H1 (cell line): ENCODE results near the gene SLC35B4.

ENCODE experiments used
- EP300 ChIP-seq, 2 experiments: IDR thresholded peaks; 1 replicate in 1 of 2; 2 replicates in 1 of 2; pipeline ENCODE4 v1.6.1; 2011 to 2012; ENCODE audit warnings: low read depth in 2 of 2, low read length in 2 of 2, mild to moderate bottlenecking in 2 of 2, borderline replicate concordance in 1 of 2, inconsistent platforms in 1 of 2, moderate library complexity in 1 of 2
- EZH2 ChIP-seq: fragments of 200-600 bp; sonication (generic); IDR thresholded peaks from 2 replicates; pipeline ENCODE4 v1.7.1; 2012; ENCODE audit warnings: low read depth, mild to moderate bottlenecking, moderate library complexity, low read length, inconsistent platforms; ENCODE audit not compliant: severe bottlenecking
- GTF2F1 ChIP-seq: IDR thresholded peaks from 2 replicates; pipeline ENCODE4 v1.6.1; 2012; ENCODE audit warnings: low read depth, low read length, improper control_type of control experiment, borderline replicate concordance
- HDAC2 ChIP-seq, 2 experiments: fragments of 300-600 bp in 1 of 2; sonication (generic) in 1 of 2; IDR thresholded peaks; 2 replicates each; pipeline ENCODE4 v1.6.1; 2011 to 2012; ENCODE audit warnings: low read depth in 2 of 2, low read length in 2 of 2, mild to moderate bottlenecking in 2 of 2, moderate library complexity in 2 of 2, borderline replicate concordance in 1 of 2, inconsistent platforms in 1 of 2
- JUND ChIP-seq: IDR thresholded peaks from 2 replicates; pipeline ENCODE4 v1.6.1; 2011; ENCODE audit warnings: mild to moderate bottlenecking, improper control_type of control experiment, low read length
- TF ChIP-seq, protein P1 (sequence below), 3 experiments: IDR thresholded peaks; 1 replicate in 2 of 3; 2 replicates in 1 of 3; pipeline versions ENCODE4 v1.5.1 to v1.6.1; 2011; ENCODE audit warnings: low read length in 3 of 3, mild to moderate bottlenecking in 3 of 3, inconsistent platforms in 2 of 3, low read depth in 1 of 3, moderate library complexity in 1 of 3; ENCODE audit not compliant: insufficient read depth in 1 of 3; ENCODE audit errors: control extremely low read depth in 1 of 3

DNA sequence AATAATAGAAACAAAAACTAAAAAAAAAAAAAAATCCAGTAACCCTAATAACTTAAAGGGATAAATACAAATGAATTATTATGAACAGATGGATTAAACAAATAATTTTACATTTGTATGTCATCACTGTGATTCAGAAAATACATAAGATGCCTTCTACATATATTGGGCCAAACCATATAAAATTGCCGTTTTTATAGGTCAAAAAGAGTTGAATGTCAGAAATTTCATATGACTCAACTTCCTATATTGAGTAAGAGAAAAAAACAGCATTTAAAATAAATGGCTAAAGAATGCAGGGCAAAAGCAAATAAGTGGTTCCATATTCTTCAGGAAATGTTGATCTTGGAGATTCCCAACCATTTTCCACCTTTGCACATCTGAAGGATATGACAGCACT, 9.4 kb downstream of the SLC35B4 start:
- no peak for TF ChIP-seq JUND
- TF ChIP-seq, protein P1, sequence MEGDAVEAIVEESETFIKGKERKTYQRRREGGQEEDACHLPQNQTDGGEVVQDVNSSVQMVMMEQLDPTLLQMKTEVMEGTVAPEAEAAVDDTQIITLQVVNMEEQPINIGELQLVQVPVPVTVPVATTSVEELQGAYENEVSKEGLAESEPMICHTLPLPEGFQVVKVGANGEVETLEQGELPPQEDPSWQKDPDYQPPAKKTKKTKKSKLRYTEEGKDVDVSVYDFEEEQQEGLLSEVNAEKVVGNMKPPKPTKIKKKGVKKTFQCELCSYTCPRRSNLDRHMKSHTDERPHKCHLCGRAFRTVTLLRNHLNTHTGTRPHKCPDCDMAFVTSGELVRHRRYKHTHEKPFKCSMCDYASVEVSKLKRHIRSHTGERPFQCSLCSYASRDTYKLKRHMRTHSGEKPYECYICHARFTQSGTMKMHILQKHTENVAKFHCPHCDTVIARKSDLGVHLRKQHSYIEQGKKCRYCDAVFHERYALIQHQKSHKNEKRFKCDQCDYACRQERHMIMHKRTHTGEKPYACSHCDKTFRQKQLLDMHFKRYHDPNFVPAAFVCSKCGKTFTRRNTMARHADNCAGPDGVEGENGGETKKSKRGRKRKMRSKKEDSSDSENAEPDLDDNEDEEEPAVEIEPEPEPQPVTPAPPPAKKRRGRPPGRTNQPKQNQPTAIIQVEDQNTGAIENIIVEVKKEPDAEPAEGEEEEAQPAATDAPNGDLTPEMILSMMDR (IDR thresholded peaks at IDR 0.05; ENCODE audit: control extremely low read depth in 1 of 3, insufficient read depth in 1 of 3, low read depth in 1 of 3, low read length in 3 of 3) = no peak
- TF ChIP-seq GTF2F1 = no peak
- TF ChIP-seq EZH2 = no peak
- no peak for TF ChIP-seq EP300 (IDR thresholded peaks at IDR 0.05; ENCODE audit: borderline replicate concordance in 1 of 2, low read depth in 2 of 2, low read length in 2 of 2)
- TF ChIP-seq HDAC2 (IDR thresholded peaks at IDR 0.05; ENCODE audit: borderline replicate concordance in 1 of 2, low read depth in 2 of 2, low read length in 2 of 2) = no peak
